PC-9 (cell line): Measurements from ENCODE around the gene HELZ. TPM values are rescaled to one million over a fixed set of nuclear protein-coding genes. Genes with fewer than 3 reads are reported as not detected.

Experiments used
- BruUV-seq: library from RNA; stranded (reverse); fragments of 400-500 nt; replicated peaks from 2 replicates; lab custom pipeline; 2021; lab: Mats Ljungman, UMichigan
- CTCF ChIA-PET: fragments of 300-600 bp; sonication (Branson Sonifier 250); formaldehyde crosslinking; loops from one replicate; lab custom pipeline; 2022; ENCODE audit warnings: antibody characterized with exemption; lab: Charles Lee
- POLR2A ChIA-PET: fragments of 300-600 bp; sonication (Branson Sonifier 250); formaldehyde crosslinking; loops from one replicate; lab custom pipeline; 2022; ENCODE audit warnings: antibody characterized with exemption; ENCODE audit not compliant: unreplicated experiment; lab: Charles Lee
- DNase-seq, 2 experiments: peaks; one replicate each; pipeline versions ENCODE4 v3.0.0 to v3.0.0-alpha.2; 2015 to 2022; ENCODE audit warnings: mixed read lengths in 1 of 2
- H2AFZ ChIP-seq: fragments of 200-600 bp; sonication (generic); 2 replicates; pipeline ENCODE4 v1.8.1; 2017; ENCODE audit warnings: antibody characterized with exemption
- H3F3A ChIP-seq: fragments of 200-600 bp; sonication (generic); 2 replicates; pipeline ENCODE4 v1.8.1; 2017; ENCODE audit warnings: antibody characterized with exemption, mild to moderate bottlenecking, low read depth; ENCODE audit not compliant: insufficient read depth
- H3K27ac ChIP-seq: fragments of 200-600 bp; sonication (generic); 2 replicates; pipeline ENCODE4 v1.6.1; 2016; ENCODE audit warnings: mixed run types
- H3K27me3 ChIP-seq: fragments of 200-600 bp; sonication (generic); 2 replicates; pipeline ENCODE4 v1.6.1; 2016; ENCODE audit warnings: low read depth, mixed run types; ENCODE audit not compliant: insufficient read depth
- H3K36me3 ChIP-seq: fragments of 200-600 bp; sonication (generic); 2 replicates; pipeline ENCODE4 v1.6.1; 2016; ENCODE audit warnings: low read depth, mixed run types
- H3K4me1 ChIP-seq: fragments of 200-600 bp; sonication (generic); replicated peaks from 2 replicates; pipeline ENCODE4 v1.6.1; 2016; ENCODE audit warnings: mixed run types; ENCODE audit not compliant: insufficient read depth
- H3K4me2 ChIP-seq: fragments of 200-600 bp; sonication (generic); 2 replicates; pipeline ENCODE4 v1.6.1; 2017; ENCODE audit warnings: mixed run types
- H3K4me3 ChIP-seq: fragments of 200-600 bp; sonication (generic); 2 replicates; pipeline ENCODE4 v1.6.1; 2016; ENCODE audit warnings: mixed run types
- H3K79me2 ChIP-seq: fragments of 200-600 bp; sonication (generic); 2 replicates; pipeline ENCODE4 v1.6.1; 2017; ENCODE audit warnings: low read depth, mixed run types
- H3K9me2 ChIP-seq: fragments of 200-600 bp; sonication (generic); 2 replicates; pipeline ENCODE4 v1.8.1; 2017; ENCODE audit warnings: mild to moderate bottlenecking; ENCODE audit not compliant: insufficient read depth
- H3K9me3 ChIP-seq: fragments of 200-600 bp; sonication (generic); 2 replicates; pipeline ENCODE4 v1.8.1; 2016; ENCODE audit warnings: low read depth; ENCODE audit not compliant: insufficient read depth
- H4K20me1 ChIP-seq: fragments of 200-600 bp; sonication (generic); 2 replicates; pipeline ENCODE4 v1.8.1; 2017; ENCODE audit not compliant: insufficient read depth
- EZH2 ChIP-seq: fragments of 200-600 bp; sonication (generic); IDR thresholded peaks from 2 replicates; pipeline ENCODE4 v1.8.0; 2017; ENCODE audit warnings: antibody characterized with exemption, low read depth
- intact Hi-C: fragments of 100-400 bp; cut with micrococcal nuclease; formaldehyde crosslinking; loops from one replicate; pipeline ENCODE4 v1.10.0; 2022; ENCODE audit not compliant: unreplicated experiment
- total RNA-seq: library from RNA; stranded (reverse); gene quantifications from 2 replicates; pipeline ENCODE4 v1.2.3, GENCODE V29; 2021
- TF ChIP-seq, protein P1 (sequence below): fragments of 200-600 bp; sonication (generic); conservative IDR thresholded peaks from 2 replicates; pipeline ENCODE4 v1.6.1; 2017; ENCODE audit warnings: mixed run types, antibody characterized with exemption, mild to moderate bottlenecking, moderate library complexity

HELZ gene
- total RNA-seq, 1 experiment from 2014 or later = 38.0 TPM

- no peaks in the 10 kb centered on the region for H3F3A ChIP-seq
- H3K4me3 ChIP-seq = no peak overlapping the region
- no peak for DNase-seq
- no peaks in the 10 kb centered on the region for H4K20me1 ChIP-seq
- ChIA-PET POLR2A (no interaction called here), CTCF (no interaction called here)
- no peaks in the 10 kb centered on the region for H3K79me2 ChIP-seq
- no peak overlapping the region for H3K27ac ChIP-seq
- no peaks in the 10 kb centered on the region for H3K36me3 ChIP-seq
- H3K4me2 ChIP-seq = no peak overlapping the region
- intact Hi-C loops = no loop called here
- H2AFZ ChIP-seq = no peak overlapping the region
- no TSS peak for BruUV-seq
- no peaks in the 10 kb centered on the region for H3K9me3 ChIP-seq
- no peaks in the 10 kb centered on the region for H3K4me1 ChIP-seq
- no peaks in the 10 kb centered on the region for H3K27me3 ChIP-seq
- no peaks in the 10 kb centered on the region for H3K9me2 ChIP-seq
- TF ChIP-seq, protein P1, sequence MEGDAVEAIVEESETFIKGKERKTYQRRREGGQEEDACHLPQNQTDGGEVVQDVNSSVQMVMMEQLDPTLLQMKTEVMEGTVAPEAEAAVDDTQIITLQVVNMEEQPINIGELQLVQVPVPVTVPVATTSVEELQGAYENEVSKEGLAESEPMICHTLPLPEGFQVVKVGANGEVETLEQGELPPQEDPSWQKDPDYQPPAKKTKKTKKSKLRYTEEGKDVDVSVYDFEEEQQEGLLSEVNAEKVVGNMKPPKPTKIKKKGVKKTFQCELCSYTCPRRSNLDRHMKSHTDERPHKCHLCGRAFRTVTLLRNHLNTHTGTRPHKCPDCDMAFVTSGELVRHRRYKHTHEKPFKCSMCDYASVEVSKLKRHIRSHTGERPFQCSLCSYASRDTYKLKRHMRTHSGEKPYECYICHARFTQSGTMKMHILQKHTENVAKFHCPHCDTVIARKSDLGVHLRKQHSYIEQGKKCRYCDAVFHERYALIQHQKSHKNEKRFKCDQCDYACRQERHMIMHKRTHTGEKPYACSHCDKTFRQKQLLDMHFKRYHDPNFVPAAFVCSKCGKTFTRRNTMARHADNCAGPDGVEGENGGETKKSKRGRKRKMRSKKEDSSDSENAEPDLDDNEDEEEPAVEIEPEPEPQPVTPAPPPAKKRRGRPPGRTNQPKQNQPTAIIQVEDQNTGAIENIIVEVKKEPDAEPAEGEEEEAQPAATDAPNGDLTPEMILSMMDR = no peak
- TF ChIP-seq EZH2 = no peak
Measured at GRCh38 chr17:67033613-67034012, 211.4 kb downstream of the HELZ start.

GRCh38 chr17:67032985-67033384 lies 212.0 kb downstream of the HELZ start:
- Histone ChIP-seq H3K36me3 (no peaks in the 10 kb centered on the region), H3K9me2 (no peaks in the 10 kb centered on the region), H3F3A (no peaks in the 10 kb centered on the region), H3K4me1 (no peaks in the 10 kb centered on the region), H3K27ac (no peak overlapping the region), H3K9me3 (no peaks in the 10 kb centered on the region), H3K79me2 (no peaks in the 10 kb centered on the region), H3K4me2 (no peak overlapping the region), H3K27me3 (no peaks in the 10 kb centered on the region), H4K20me1 (no peaks in the 10 kb centered on the region), H2AFZ (no peak overlapping the region), H3K4me3 (no peak overlapping the region)
- CTCF ChIA-PET = no interaction called here
- POLR2A ChIA-PET = no interaction called here
- TF ChIP-seq EZH2 = no peak
- TF ChIP-seq, protein P1 = no peak
- DNase-seq = no peak
- intact Hi-C loops = no loop called here
- BruUV-seq = no TSS peak

GRCh38 chr17:67032382-67032781 lies 212.6 kb downstream of the HELZ start:
- BruUV-seq = no TSS peak
- CTCF ChIA-PET = no interaction called here
- no peaks in the 10 kb centered on the region for H3F3A ChIP-seq
- no peaks in the 10 kb centered on the region for H3K27me3 ChIP-seq
- no peak overlapping the region for H2AFZ ChIP-seq
- no peaks in the 10 kb centered on the region for H3K79me2 ChIP-seq
- H3K9me3 ChIP-seq = no peaks in the 10 kb centered on the region
- H4K20me1 ChIP-seq = no peaks in the 10 kb centered on the region
- DNase-seq = no peak
- no peak overlapping the region for H3K4me2 ChIP-seq
- POLR2A ChIA-PET = no interaction called here
- intact Hi-C loops = no loop called here
- no peak for TF ChIP-seq EZH2
- TF ChIP-seq, protein P1 = no peak
- H3K4me1 ChIP-seq = no peaks in the 10 kb centered on the region
- no peak overlapping the region for H3K27ac ChIP-seq
- H3K4me3 ChIP-seq = no peak overlapping the region
- no peaks in the 10 kb centered on the region for H3K9me2 ChIP-seq
- no peaks in the 10 kb centered on the region for H3K36me3 ChIP-seq
